ENCODE measurements around the gene MYCBPAP. TPM values are rescaled to one million over a fixed set of nuclear protein-coding genes. Genes with fewer than 3 reads are reported as not detected.

Gene MYCBPAP
- total and polyA plus RNA-seq, 2 experiments from 2014 or later, result 0.32 to 1.4 TPM

DNA sequence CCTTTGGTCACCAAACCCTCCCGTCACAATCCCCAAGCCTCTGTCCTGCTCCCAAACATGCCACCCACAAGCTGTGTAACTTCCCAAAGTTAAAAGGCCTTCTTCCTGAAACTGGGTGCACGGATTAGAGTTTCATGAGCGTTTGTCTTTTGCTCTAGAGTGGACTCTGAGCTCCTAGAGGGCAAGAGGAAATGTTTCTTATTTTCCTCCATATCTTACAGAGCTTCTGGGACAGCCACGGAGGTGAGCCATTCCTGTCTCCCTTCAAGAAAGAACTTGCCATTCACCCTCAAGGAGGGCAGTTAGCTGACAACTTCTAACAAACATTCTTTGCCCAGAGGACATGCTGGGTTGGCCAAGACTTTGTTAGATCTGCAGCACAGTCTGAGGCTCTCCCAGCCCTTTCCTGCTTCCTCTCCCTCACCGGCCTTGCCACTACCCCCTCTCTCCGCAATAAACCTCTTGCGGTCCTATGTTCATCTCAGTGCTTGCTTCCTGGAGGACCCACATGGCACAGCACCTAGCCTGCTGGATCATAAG, 2.6 kb upstream of the MYCBPAP start:
- Histone ChIP-seq H3F3A (ENCODE audit: insufficient read depth) (no peaks in the 10 kb centered on the region), H3K9me2 (ENCODE audit: insufficient read depth) (no peaks in the 10 kb centered on the region), H4K20me1 (ENCODE audit: insufficient read depth) (no peaks in the 10 kb centered on the region), H2AFZ (no peak overlapping the region), H3K9me3 (ENCODE audit: low read depth) (no peaks in the 10 kb centered on the region), H3K4me3 (no peak overlapping the region), H3K27ac (no peak overlapping the region), H3K27me3 (replicated peaks; ENCODE audit: insufficient read depth) (no peaks in the 10 kb centered on the region), H3K4me2 (ENCODE audit: unreplicated experiment) (no peak overlapping the region), H3K79me2 (ENCODE audit: insufficient read depth) (no peaks in the 10 kb centered on the region), H3K36me3 (ENCODE audit: low read depth) (no peaks in the 10 kb centered on the region), H3K4me1 (ENCODE audit: insufficient read depth) (no peaks in the 10 kb centered on the region), H3K9ac (no peak overlapping the region)
- no peak for DNase-seq
- 64 to 76% methylated on average over 7 of the region's 7 CpGs for WGBS, 2 experiments (ENCODE audit: low coverage in 1 of 2, low lambda C conversion rate in 2 of 2, missing lambda C conversion rate in 2 of 2)
- in situ Hi-C loops (cut with MboI), result loop anchor here (25.0 kb wide), 1 partner anchor 457 kb away; no protein-coding TSS in a partner anchor
- TF ChIP-seq EZH2phosphoT487 (IDR thresholded peaks at IDR 0.05; ENCODE audit: insufficient read depth, low read depth), result no peak
- no peak for TF ChIP-seq EZH2 (IDR thresholded peaks at IDR 0.05; ENCODE audit: insufficient read depth, poor library complexity, severe bottlenecking)

- Histone ChIP-seq H2AFZ (no peak overlapping the region), H4K20me1 (ENCODE audit: insufficient read depth) (no peaks in the 10 kb centered on the region), H3K9me2 (ENCODE audit: insufficient read depth) (no peaks in the 10 kb centered on the region), H3F3A (ENCODE audit: insufficient read depth) (no peaks in the 10 kb centered on the region), H3K9me3 (ENCODE audit: low read depth) (no peaks in the 10 kb centered on the region), H3K36me3 (ENCODE audit: low read depth) (no peaks in the 10 kb centered on the region), H3K4me1 (ENCODE audit: insufficient read depth) (no peaks in the 10 kb centered on the region), H3K27me3 (replicated peaks; ENCODE audit: insufficient read depth) (no peaks in the 10 kb centered on the region), H3K27ac (no peak overlapping the region), H3K79me2 (ENCODE audit: insufficient read depth) (no peaks in the 10 kb centered on the region), H3K9ac (no peak overlapping the region), H3K4me3 (no peak overlapping the region), H3K4me2 (ENCODE audit: unreplicated experiment) (no peak overlapping the region)
- in situ Hi-C loops (cut with MboI), result loop anchor here (25.0 kb wide), 1 partner anchor 456 kb away; no protein-coding TSS in a partner anchor
- no peak for TF ChIP-seq EZH2 (IDR thresholded peaks at IDR 0.05; ENCODE audit: insufficient read depth, poor library complexity, severe bottlenecking)
- TF ChIP-seq EZH2phosphoT487 (IDR thresholded peaks at IDR 0.05; ENCODE audit: insufficient read depth, low read depth), result no peak
- 83 to 86% methylated on average over 7 of the region's 7 CpGs for WGBS, 2 experiments (ENCODE audit: low coverage in 1 of 2, low lambda C conversion rate in 2 of 2, missing lambda C conversion rate in 2 of 2)
- DNase-seq, result no peak
Observed at GRCh38 chr17:50506298-50506697, 1.9 kb upstream of the MYCBPAP start.

DNA sequence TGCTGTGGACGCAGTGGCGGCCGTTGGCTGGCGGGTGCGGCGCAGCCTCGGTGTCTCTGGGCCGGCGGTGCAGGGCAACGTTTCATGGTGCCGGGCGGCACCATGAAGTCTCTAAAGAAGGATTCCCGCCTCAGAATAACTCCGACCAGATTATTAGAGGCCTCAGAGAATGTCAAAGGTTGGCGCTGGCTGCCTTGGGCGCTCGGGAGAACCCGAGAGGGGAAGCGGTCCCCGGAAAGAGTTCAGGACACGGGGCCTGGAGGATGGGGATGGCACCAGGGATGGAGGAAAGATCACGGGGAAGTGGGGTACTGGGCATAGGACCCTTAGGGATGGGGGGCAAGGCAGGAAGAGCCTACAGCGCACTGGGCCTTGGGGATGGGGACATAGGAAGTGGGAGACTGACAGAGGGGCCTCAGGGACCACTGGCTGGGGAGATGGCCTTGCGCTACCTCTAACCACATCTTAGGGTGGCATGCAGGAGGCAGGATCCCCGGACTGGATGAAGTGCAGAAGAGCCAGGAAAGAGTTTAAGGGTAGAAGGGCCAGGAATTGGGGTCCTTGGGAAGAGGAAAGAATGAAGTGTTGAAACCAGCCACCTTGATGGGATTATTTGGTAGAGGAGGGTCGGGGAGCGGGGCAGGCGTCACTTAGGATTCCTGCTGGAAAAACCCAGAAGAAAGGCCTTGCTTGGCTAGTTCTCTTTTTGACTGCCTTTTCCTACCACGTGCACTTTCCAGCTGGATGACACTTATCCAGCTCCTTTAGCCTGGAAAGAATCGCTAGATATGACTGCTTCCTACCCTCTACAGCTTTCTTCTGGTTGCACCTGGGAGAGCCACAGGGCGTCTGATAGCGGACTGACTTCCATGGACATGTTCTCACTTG, 578 bp downstream of the MYCBPAP start:
- Histone ChIP-seq H3K27ac (peak overlapping the region; percentile 29), H3K9me2 (ENCODE audit: insufficient read depth) (no peaks in the 10 kb centered on the region), H3K9ac (peak overlapping the region; percentile 79), H4K20me1 (ENCODE audit: insufficient read depth) (no peaks in the 10 kb centered on the region), H3F3A (ENCODE audit: insufficient read depth) (no peaks in the 10 kb centered on the region), H3K4me1 (ENCODE audit: insufficient read depth) (no peaks in the 10 kb centered on the region), H2AFZ (peak overlapping the region; percentile 97), H3K36me3 (ENCODE audit: low read depth) (no peaks in the 10 kb centered on the region), H3K4me2 (ENCODE audit: unreplicated experiment) (peak overlapping the region; percentile 90), H3K27me3 (replicated peaks; ENCODE audit: insufficient read depth) (no peaks in the 10 kb centered on the region), H3K79me2 (ENCODE audit: insufficient read depth) (no peaks in the 10 kb centered on the region), H3K9me3 (ENCODE audit: low read depth) (no peaks in the 10 kb centered on the region), H3K4me3 (peak overlapping the region; percentile 69)
- in situ Hi-C loops (cut with MboI), result loop anchor here (25.0 kb wide), 1 partner anchor 453 kb away; no protein-coding TSS in a partner anchor
- WGBS, 2 experiments (ENCODE audit: low coverage in 1 of 2, low lambda C conversion rate in 2 of 2, missing lambda C conversion rate in 2 of 2), result 15 to 16% methylated on average over 32 of the region's 32 CpGs
- TF ChIP-seq EZH2phosphoT487 (IDR thresholded peaks at IDR 0.05; ENCODE audit: insufficient read depth, low read depth) (no peak), EZH2 (IDR thresholded peaks at IDR 0.05; ENCODE audit: insufficient read depth, poor library complexity, severe bottlenecking) (no peak)
- DNase-seq, result peak; percentile 51

- H3K4me3 ChIP-seq, result no peak overlapping the region
- no peak overlapping the region for H2AFZ ChIP-seq
- WGBS, 2 experiments (ENCODE audit: low coverage in 1 of 2, low lambda C conversion rate in 2 of 2, missing lambda C conversion rate in 2 of 2), result 28 to 46% methylated on average over 3 of the region's 3 CpGs
- no peaks in the 10 kb centered on the region for H3K27me3 ChIP-seq (replicated peaks; ENCODE audit: insufficient read depth)
- DNase-seq, result peak; percentile 42
- in situ Hi-C loops (cut with MboI), result loop anchor here (25.0 kb wide), 1 partner anchor 451 kb away; no protein-coding TSS in a partner anchor
- no peaks in the 10 kb centered on the region for H3K9me2 ChIP-seq (ENCODE audit: insufficient read depth)
- no peak overlapping the region for H3K9ac ChIP-seq
- H3K36me3 ChIP-seq (ENCODE audit: low read depth), result no peaks in the 10 kb centered on the region
- no peaks in the 10 kb centered on the region for H3K79me2 ChIP-seq (ENCODE audit: insufficient read depth)
- H3K4me2 ChIP-seq (ENCODE audit: unreplicated experiment), result no peak overlapping the region
- no peak overlapping the region for H3K27ac ChIP-seq
- no peaks in the 10 kb centered on the region for H3K9me3 ChIP-seq (ENCODE audit: low read depth)
- H4K20me1 ChIP-seq (ENCODE audit: insufficient read depth), result no peaks in the 10 kb centered on the region
- H3K4me1 ChIP-seq (ENCODE audit: insufficient read depth), result peaks cover 11% of the 10 kb centered on the region; the same call in 1 of the 2 replicates
- H3F3A ChIP-seq (ENCODE audit: insufficient read depth), result no peaks in the 10 kb centered on the region
- TF ChIP-seq EZH2 (IDR thresholded peaks at IDR 0.05; ENCODE audit: insufficient read depth, poor library complexity, severe bottlenecking), result no peak
- no peak for TF ChIP-seq EZH2phosphoT487 (IDR thresholded peaks at IDR 0.05; ENCODE audit: insufficient read depth, low read depth)
Observed at GRCh38 chr17:50511058-50511457, 2.8 kb downstream of the MYCBPAP start.
